Ovary (tissue), 3 donors: ENCODE results near the gene IFFO2.

Experiments used
- EP300 ChIP-seq: sonication (generic); formaldehyde crosslinking; IDR thresholded peaks from one replicate; pipeline ENCODE4 v1.6.1; 2017; ENCODE audit warnings: antibody characterized with exemption
- POLR2A ChIP-seq: fragments of 450-650 bp; IDR thresholded peaks from one replicate; pipeline ENCODE4 v1.6.1; 2017; ENCODE audit warnings: antibody characterized with exemption, mild to moderate bottlenecking, moderate library complexity
- TF ChIP-seq, protein P1 (sequence below), 3 donors: fragments of 450-650 bp in 2 of 3; fragments of 200-600 bp in 1 of 3; IDR thresholded peaks; one replicate each; pipeline versions ENCODE4 v1.5.1 to v1.8.0; 2016 to 2022; ENCODE audit warnings: antibody characterized with exemption in 3 of 3, mild to moderate bottlenecking in 1 of 3
- donor health status: DM: no; HTN: no; CAD: no.

DNA sequence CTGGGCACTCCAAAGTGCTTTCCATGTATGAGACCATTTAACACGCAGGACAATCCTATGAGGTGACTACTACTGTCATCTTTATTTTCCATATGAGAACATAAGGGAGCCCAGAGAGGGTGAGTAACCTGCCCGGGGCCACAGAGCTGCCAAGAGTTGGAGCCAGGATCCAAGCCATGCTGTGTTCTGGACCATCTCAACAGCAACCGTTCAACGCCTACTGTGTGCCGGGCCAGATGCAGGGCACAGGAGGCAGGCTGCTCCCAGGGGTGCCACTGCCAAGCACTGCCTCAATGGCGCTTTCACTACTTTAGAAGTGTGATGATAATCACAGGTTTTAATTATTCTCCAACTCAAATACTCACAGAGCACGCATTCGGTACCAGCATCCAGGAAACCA lies 57.9 kb downstream of the IFFO2 start:
- no peak for TF ChIP-seq POLR2A
- TF ChIP-seq, protein P1, sequence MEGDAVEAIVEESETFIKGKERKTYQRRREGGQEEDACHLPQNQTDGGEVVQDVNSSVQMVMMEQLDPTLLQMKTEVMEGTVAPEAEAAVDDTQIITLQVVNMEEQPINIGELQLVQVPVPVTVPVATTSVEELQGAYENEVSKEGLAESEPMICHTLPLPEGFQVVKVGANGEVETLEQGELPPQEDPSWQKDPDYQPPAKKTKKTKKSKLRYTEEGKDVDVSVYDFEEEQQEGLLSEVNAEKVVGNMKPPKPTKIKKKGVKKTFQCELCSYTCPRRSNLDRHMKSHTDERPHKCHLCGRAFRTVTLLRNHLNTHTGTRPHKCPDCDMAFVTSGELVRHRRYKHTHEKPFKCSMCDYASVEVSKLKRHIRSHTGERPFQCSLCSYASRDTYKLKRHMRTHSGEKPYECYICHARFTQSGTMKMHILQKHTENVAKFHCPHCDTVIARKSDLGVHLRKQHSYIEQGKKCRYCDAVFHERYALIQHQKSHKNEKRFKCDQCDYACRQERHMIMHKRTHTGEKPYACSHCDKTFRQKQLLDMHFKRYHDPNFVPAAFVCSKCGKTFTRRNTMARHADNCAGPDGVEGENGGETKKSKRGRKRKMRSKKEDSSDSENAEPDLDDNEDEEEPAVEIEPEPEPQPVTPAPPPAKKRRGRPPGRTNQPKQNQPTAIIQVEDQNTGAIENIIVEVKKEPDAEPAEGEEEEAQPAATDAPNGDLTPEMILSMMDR (IDR thresholded peaks at IDR 0.05): no peak
- TF ChIP-seq EP300: no peak
